Subcutaneous adipose tissue (tissue), 4 donors: ENCODE results near the gene ITLN1. TPM values are rescaled to one million over a fixed set of nuclear protein-coding genes. Genes with fewer than 3 reads are reported as not detected.

Source experiments
- CTCF ChIP-seq: fragments of 450-650 bp; IDR thresholded peaks from one replicate; pipeline ENCODE4 v1.5.1; 2016; ENCODE audit warnings: low read depth, mild to moderate bottlenecking, control low read depth, antibody characterized with exemption, moderate library complexity
- total RNA-seq, 4 donors: library from RNA; depleted of rRNA; stranded (reverse); fragments of >200 nt; gene quantifications; one replicate each; pipeline ENCODE4 v1.1.0, GENCODE V29; 2016

Gene ITLN1
- total RNA-seq, 4 donors from 2014 or later: 145 TPM; not detected in 3

DNA sequence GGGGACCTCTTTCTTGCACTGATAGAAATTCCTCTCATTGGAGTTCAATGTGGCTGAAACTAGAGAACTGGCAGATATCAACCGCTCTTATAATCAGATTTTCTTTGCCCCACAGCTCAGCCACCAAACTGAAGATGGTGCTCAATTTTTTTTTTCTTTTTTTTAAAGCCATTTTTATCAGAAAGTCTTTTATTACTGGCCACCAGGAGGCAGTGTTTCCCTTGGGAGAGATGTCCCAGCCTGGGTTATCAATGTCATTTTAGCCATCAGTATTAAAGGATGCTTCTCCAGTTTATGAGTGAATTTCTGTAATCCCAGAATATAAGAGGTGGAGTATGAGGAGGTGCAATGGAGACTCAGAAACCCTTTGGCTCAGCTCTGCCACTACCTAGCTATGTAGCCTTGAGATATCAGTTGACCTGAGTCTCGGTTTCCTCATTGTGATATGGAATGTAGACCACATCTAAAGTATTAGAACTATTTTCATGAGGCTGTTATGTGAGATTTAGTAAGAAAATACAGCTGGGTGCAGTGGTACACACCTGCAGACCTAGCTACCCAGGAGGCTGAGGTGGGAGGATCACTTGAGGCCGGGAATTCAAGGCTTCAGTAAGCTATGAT lies 49.9 kb downstream of the ITLN1 start:
- TF ChIP-seq CTCF: no peak

- TF ChIP-seq CTCF: no peak
Observed at GRCh38 chr1:160830321-160831153, 54.4 kb downstream of the ITLN1 start.

- TF ChIP-seq CTCF: no peak
Observed at GRCh38 chr1:160829766-160830165, 55.2 kb downstream of the ITLN1 start.

DNA sequence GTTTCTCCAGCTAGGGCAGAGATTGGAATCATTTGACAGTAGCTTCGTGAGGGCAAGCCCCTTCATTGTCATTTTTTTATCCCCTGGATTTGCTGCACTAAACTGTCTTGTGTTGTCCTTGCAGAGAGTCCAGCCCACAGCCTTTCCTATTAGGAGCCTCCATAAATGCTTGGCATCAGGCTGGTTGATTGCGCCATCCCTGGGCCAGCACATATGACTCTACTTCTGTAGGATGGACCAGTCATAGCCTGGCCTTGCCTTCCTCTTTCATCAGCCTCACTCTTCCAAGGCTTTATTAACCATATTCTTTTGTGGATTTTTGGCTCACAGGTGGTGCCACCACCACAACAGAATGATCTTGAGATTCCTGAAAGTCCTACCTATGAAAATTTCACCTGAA lies 57.6 kb downstream of the ITLN1 start:
- TF ChIP-seq CTCF: no peak

DNA sequence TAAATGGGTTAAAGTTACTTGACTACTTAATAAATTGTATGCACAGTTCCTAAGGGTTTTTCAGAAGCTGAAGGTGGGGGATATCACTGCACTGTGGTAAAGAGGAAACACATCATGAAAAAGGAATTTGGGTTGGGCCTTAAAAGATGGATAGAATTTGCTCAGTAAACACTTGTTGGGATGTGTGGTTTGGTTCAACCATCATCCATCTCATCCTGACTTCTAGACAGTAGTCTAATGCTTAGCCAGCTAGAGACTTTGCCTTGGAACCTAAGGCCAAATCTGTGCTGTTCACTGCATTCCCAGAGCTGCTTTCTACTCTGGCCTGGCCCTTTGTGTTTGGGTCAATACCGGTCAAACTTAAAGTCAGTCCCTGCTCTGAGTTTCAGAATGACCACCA lies 58.4 kb downstream of the ITLN1 start:
- TF ChIP-seq CTCF: no peak

Other genes with a start within 250 kb of the ITLN1 start
- 1 to 10 TPM in 2 of 4 donors, under 1 TPM in 1, not detected in 1; 0.33 to 3.7 (median 3.2) TPM for gene SLAMF1, start 238.1 kb downstream of the ITLN1 start, total RNA-seq
- 10 to 100 TPM in 2 of 4 donors, 1 to 10 TPM in 2; 2.1 to 77.7 (median 9.4) TPM for gene CD48, start 173.4 kb downstream of the ITLN1 start, total RNA-seq
- 10 to 100 TPM in 1 of 4 donors, 1 to 10 TPM in 1, under 1 TPM in 2; 0.49 to 20.6 (median 2.6) TPM for gene SLAMF7, start 145.9 kb downstream of the ITLN1 start, total RNA-seq
- 1 to 10 TPM in 2 of 4 donors, under 1 TPM in 1, not detected in 1; 0.22 to 5.1 (median 3.8) TPM for gene LY9, start 89.0 kb downstream of the ITLN1 start, total RNA-seq
- 1 to 10 TPM in 1 of 4 donors, under 1 TPM in 1, not detected in 2; 0.88 to 3.2 TPM for gene CD244, start 22.3 kb downstream of the ITLN1 start, total RNA-seq
- gene ITLN2, start 69.6 kb upstream of the ITLN1 start, total RNA-seq: not detected
- 100 to 1,000 TPM in 1 of 4 donors, 10 to 100 TPM in 3; 38.6 to 133 (median 51.5) TPM for gene F11R, start 136.0 kb upstream of the ITLN1 start, total RNA-seq
- 10 to 100 TPM in 3 of 4 donors, 1 to 10 TPM in 1; 8.6 to 65.4 (median 43.8) TPM for gene TSTD1, start 153.8 kb upstream of the ITLN1 start, total RNA-seq
- gene USF1, start 160.8 kb upstream of the ITLN1 start, total RNA-seq: 10 to 100 TPM; 40.1 to 81.4 (median 74.9) TPM
- 10 to 100 TPM in 3 of 4 donors, 1 to 10 TPM in 1; 6.0 to 46.9 (median 17.6) TPM for gene ARHGAP30, start 184.7 kb upstream of the ITLN1 start, total RNA-seq
- 1 to 10 TPM in 1 of 4 donors, under 1 TPM in 1, not detected in 2; 0.22 to 2.4 TPM for gene NECTIN4, start 204.4 kb upstream of the ITLN1 start, total RNA-seq
- 1 to 10 TPM in 2 of 4 donors, under 1 TPM in 1, not detected in 1; 0.68 to 4.8 (median 1.7) TPM for gene KLHDC9, start 213.2 kb upstream of the ITLN1 start, total RNA-seq
- 10 to 100 TPM; 35.0 to 57.1 (median 42.5) TPM for gene PFDN2, start 232.9 kb upstream of the ITLN1 start, total RNA-seq
- gene NIT1, start 232.9 kb upstream of the ITLN1 start, total RNA-seq: 10 to 100 TPM; 20.4 to 41.1 (median 35.3) TPM
- 10 to 100 TPM; 25.2 to 36.8 (median 36.4) TPM for gene DEDD, start 247.5 kb upstream of the ITLN1 start, total RNA-seq